ENCODE measurements around the gene TNFSF11. TPM values are rescaled to one million over a fixed set of nuclear protein-coding genes. Genes with fewer than 3 reads are reported as not detected.

TNFSF11 gene
- total and polyA plus RNA-seq, 2 of the 4 experiments (the other 2 are of a cell fraction): not detected

- no peak overlapping the region for H3K4me2 ChIP-seq (ENCODE audit: low read depth, low read length)
These were observed 80.3 kb downstream of the TNFSF11 start for GRCh38 chr13:42654212-42654611.

More at GRCh38 chr13:42654212-42654611, 80.3 kb downstream of the TNFSF11 start:
- dilution Hi-C loops (cut with HindIII; ENCODE audit: low sequenced_read_pairs, unreplicated experiment) (no loop called here), in situ Hi-C loops (cut with MboI; ENCODE audit: low sequenced_read_pairs) (no loop called here), intact Hi-C loops (cut with micrococcal nuclease) (loop anchor here (10.0 kb wide), 1 partner anchor 1151 kb away; no protein-coding TSS in a partner anchor)
- Histone ChIP-seq H3K4ac (ENCODE audit: low read depth, low read length) (no peak overlapping the region), H3K56ac (ENCODE audit: extremely low read depth, insufficient read depth, low read length) (no peak overlapping the region), H3K27me3 (ENCODE audit: control insufficient read depth, insufficient read depth, low read length) (peaks cover 56% of the 10 kb centered on the region), H4K8ac (ENCODE audit: low read depth in 2 of 2, low read length in 2 of 2) (no peak overlapping the region), H4K20me1 (ENCODE audit: insufficient read depth, low read length) (no peaks in the 10 kb centered on the region), H3K23ac (ENCODE audit: low read depth, low read length) (no peak overlapping the region), H2AK5ac (ENCODE audit: low read depth, low read length) (no peak overlapping the region), H3K4me3 (ENCODE audit: insufficient read depth, low read depth, low read length) (no peak overlapping the region), H3K4me1 (ENCODE audit: control insufficient read depth, insufficient read depth, low read length) (no peaks in the 10 kb centered on the region), H3K27ac (ENCODE audit: insufficient read depth, low read length) (no peak overlapping the region), H3K18ac (ENCODE audit: low read depth, low read length) (no peak overlapping the region), H3K9ac (ENCODE audit: low read depth, low read length) (no peak overlapping the region), H3K36me3 (ENCODE audit: control insufficient read depth, insufficient read depth, low read length) (no peaks in the 10 kb centered on the region), H2BK120ac (ENCODE audit: low read depth, low read length) (no peak overlapping the region), H2AK9ac (replicated peaks; ENCODE audit: low read depth, low read length, poor library complexity) (no peak overlapping the region), H2BK5ac (ENCODE audit: low read depth, low read length, poor library complexity, severe bottlenecking) (no peak overlapping the region), H2AFZ (replicated peaks; ENCODE audit: low read length, poor library complexity) (no peak overlapping the region), H3K9me3 (ENCODE audit: control insufficient read depth, insufficient read depth, low read length) (no peaks in the 10 kb centered on the region), H3K79me1 (ENCODE audit: low read depth in 1 of 2, low read length in 2 of 2) (no peaks in the 10 kb centered on the region), H2BK15ac (ENCODE audit: low read depth, low read length) (no peak overlapping the region), H3K9me1 (ENCODE audit: insufficient read depth, low read length) (no peaks in the 10 kb centered on the region), H2BK20ac (ENCODE audit: low read depth, low read length) (no peak overlapping the region), H3K14ac (replicated peaks; ENCODE audit: low read depth, low read length) (no peak overlapping the region), H4K5ac (ENCODE audit: low read depth, low read length) (no peak overlapping the region), H4K91ac (ENCODE audit: insufficient read depth, low read depth, low read length) (no peak overlapping the region)
- TF ChIP-seq BHLHE40 (IDR thresholded peaks at IDR 0.05; ENCODE audit: low read depth, low read length) (no peak), CEBPB (IDR thresholded peaks at IDR 0.05; ENCODE audit: low read depth, low read length) (no peak), ELK1 (IDR thresholded peaks at IDR 0.05; ENCODE audit: borderline replicate concordance, low read depth, low read length) (no peak), USF2 (IDR thresholded peaks at IDR 0.05; ENCODE audit: low read depth, low read length) (no peak)
- BruUV-seq (replicated peaks): no TSS peak
- ATAC-seq (ENCODE audit: low read depth) (no peak), DNase-seq (no peak)
- CTCF ChIA-PET: no interaction called here
- POLR2A ChIA-PET (ENCODE audit: unreplicated experiment): no interaction called here

All from IMR-90 (cell line).